ENCODE data around the gene TRIM7.
"Not testable (repeated sequence)": the region's sequence is repeated elsewhere in the genome, so short reads cannot be mapped to it uniquely, and the experiment has no call there.

TRIM7 gene

DNA sequence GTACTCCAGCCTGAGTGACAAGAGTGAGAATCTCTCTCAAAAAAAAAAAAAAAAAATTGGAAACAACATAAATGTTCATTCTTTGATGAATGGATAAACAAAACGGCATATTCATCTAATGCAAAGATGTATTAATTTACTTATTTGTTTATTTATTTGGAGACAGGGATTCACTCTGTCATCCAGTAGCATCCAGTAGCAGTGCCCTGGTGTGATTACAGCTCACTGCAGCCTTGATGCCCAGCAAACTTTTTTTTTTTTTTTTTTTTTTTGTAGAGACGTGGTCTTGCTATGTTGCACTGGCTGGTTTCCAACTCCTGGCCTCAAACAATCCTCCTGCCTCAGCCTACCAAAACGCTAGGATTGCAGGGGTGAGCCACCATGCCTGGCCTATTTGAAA lies 33.2 kb downstream of the TRIM7 start:
- no peak for DNase-seq (ENCODE audit: low spot score)

DNA sequence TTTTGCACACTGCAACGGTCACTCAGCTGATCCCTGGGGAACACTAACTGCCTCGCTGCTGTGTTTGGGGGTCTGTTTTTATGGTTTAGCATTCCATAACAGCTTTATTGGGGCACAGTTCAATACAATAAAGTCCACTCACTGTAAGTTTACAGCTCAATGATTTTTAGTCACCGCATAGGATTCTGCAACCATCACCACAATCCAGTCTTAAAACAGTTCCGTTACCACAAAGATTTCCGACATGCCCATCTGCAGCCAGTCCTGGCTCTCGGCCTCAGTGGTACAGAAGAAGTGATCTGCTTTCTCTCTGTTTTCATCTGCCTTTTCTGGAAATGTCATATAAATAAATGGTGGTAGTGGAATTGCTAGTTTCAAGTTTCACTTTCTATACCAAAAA lies 34.0 kb downstream of the TRIM7 start:
- no peak for DNase-seq (ENCODE audit: low spot score)

DNA sequence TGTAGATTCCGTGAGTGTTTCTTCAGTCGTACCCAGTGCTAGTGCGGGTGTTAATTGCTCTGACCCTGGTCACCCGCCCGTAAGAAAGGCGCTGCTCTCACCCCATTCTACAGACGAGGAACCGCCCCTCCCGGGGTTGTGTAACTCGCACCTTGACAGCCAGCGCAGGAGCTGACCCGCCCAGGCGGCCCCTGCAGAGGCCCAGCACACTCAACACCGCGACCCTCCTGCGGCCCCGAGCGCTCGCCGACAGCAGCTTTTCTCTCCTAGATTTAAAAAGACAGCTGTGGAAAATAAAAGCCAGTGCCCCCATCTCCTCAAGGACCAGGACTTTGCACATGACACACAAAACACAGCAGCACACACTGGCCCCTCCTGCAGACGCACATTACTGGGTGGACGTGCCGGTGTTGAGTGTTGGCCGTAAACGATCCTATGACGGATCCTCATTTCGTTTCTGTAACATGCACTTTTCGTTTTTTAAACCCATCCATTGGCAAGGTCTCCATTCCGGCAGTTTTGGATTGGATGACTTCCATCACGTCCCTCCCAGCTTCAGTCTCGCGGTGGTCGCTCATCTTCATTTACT lies 34.7 kb downstream of the TRIM7 start:
- no peak for DNase-seq (ENCODE audit: low spot score)

DNA sequence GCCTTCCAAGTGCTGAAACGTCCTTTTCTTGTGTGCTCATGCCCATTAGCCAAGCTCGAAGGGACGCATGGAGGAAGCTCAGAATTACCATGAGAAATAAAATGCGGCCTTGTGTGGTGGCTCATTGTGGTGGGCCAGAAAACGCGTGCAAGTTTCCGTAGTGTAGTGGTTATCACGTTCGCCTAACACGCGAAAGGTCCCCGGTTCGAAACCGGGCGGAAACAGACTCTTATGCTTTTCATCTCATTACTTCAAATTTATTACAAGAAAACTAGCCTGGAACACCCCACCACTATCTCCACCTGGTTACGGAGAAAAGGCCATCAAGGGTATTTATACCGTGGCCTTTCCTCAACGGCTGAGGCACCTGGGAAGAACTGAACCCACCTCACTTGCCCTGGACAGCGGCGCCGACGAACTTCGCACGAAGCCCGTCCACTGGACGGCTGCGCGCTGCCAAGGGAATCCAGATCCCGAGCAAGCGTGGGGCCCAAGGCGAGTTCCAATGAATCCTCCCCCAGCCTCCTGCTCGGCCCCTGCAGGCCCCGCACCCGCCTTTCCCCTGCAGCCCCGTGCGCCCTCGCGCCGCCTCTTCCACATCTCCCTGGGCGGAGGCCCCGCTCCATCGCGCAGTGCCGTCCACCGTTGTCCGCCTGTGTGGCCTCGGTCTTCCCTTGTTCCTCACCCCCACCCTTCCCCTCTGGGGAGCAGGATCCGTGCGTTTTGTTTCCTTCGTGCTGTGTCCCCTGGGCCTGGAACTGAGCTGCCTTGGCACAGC lies 35.3 kb downstream of the TRIM7 start:
- not testable (repeated sequence) for DNase-seq (ENCODE audit: low spot score)

DNA sequence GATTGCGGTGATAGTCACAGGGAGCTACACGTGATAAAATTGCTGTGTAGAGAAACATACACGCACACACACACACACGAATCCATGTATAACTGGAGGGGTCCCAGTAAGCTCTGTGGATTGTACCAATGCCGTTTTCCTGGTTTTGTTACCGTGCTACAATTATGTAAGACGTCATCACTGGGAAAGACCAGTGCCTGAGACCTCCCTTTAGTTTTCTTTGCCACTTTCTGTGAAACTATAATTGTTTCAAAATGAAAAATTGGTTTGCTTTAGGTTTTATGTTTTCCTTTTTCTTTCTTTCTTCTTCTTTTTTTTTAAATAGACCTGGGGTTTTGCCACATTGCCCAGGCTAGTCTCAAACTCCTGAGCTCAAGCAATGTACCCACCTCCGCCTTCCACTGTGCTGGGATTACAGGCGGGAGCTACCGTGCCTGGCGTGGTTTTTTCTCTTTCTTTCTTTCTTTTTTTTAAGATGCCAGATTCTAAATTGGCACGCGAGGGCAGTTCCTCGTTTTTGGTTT lies 36.3 kb downstream of the TRIM7 start:
- no peak for DNase-seq (ENCODE audit: low spot score)

DNA sequence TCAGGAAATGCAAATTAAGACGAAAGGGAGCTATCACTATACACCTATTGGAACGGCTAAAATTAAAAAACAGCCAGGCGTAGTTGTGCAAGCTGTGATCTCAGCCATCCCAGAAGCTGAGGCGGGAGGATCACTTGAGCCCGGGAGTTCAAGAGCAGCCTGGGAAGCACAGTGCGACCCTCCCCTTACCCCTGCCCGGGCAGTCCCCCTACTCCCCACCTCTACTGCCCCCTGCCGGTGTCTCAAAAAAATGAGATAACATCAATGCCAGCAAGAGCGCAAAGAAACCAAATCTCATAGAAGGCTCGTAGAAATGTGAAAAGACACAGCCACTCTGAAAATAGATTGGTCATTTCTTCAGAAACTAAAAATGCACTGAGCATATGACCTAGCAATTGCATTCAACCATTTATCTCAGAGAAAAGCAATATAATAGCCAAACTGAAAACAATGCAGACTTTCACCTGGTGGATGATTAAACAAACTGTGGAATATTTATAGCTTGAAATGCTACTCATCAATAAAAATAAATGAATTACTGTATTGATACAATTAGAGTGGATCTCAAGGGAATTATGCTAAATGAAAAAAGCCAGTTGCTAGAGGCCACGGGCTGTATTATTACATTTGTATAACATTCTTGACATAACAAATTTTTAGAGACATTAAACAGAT lies 37.0 kb downstream of the TRIM7 start:
- peak; percentile 71 for DNase-seq (ENCODE audit: low spot score)

DNA sequence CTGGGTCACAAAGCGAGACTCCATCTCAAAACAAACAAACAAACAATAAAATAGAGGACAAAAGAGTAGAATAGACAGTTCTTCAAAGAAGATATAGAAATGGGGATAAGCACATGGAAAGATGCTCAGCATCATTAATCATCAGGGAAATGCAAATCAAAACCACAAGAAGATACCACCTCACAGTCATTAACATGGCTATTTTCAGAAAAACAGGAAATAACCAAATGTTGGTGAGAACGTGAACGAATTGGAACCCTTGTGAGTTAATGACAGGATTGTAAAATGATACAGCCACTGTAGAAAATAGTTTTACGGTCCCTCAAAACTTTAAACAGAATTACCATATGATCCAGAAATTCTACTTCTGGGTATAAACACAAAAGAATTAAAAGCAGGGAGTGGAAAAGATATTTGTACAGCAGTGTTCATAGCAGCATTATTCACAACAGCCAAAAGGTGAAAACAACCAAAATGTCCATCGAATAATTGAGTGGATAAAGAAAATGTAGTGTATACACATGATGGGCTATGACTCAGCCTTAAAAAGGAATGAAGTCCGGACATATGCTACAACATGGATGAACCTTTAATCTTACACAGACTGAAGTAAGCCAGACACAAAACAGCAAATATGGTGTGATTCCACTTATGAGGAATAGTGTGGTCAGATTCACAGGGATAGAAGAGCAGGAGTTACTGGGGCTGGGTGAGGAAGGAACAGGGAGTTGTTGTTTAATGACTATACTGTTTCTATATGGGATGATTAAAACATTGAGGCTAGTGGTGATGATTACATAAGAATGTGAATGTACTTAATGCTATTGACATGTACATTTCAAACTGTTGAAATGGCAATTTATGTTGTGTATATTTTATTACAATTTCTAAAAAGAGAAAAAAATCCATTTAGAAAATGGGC lies 37.9 kb downstream of the TRIM7 start:
- no peak for DNase-seq (ENCODE audit: low spot score)

DNA sequence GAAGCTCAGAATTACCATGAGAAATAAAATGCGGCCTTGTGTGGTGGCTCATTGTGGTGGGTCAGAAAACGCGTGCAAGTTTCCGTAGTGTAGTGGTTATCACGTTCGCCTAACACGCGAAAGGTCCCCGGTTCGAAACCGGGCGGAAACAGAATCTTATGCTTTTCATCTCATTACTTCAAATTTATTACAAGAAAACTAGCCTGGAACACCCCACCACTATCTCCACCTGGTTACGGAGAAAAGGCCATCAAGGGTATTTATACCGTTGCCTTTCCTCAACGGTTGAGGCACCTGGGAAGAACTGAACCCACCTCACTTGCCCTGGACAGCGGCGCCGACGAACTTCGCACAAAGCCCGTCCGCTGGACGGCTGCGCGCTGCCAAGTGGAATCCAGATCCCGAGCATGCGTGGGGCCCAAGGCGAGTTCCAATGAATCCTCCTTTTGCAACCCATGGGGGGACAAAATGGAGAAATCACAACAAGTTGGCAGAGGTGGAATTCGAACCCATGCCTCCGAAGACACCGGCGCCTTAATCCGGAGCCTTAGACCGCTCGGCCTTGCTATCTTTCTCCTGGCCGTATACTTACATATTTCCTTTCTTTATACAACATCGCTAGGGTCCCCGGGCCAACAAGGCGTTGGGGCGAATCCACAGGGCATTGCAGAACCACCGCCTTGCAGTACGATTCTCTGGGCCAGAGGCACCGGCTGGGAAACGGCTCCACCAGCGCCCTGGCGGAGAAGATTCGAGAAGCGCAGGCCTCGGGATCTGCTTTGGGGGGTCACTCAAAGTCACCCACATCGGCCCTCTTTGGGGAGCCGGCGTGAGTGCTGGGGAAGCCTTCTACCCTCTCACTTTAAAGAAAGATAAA lies 40.7 kb downstream of the TRIM7 start:
- DNase-seq (ENCODE audit: low spot score), result no peak

DNA sequence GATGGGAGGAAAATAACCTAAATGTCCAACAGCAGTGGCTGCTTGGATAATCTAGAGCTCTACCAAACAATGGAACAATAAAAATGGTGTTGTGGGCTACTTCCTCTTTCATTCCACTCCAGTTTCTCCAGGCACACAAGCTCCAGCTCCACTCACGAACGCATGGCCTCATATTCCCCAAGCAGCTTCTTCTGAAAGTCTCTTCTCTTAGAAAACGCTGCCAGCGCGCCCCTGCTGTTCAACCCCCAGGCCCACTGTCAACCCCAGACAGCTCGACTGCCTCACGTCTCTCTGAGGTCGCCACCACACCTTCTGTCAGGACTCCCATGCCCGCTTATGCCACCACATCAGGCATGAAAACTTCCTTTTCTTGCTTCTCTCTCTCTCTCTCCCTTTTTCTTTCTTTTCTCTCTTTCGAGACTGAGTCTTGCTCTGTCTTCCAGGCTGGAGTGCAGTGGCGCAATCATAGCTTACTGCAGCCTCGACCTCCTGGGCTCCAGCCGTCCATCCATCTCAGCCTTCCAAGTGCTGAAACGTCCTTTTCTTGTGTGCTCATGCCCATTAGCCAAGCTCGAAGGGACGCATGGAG lies 41.4 kb downstream of the TRIM7 start:
- no peak for DNase-seq (ENCODE audit: low spot score)

DNA sequence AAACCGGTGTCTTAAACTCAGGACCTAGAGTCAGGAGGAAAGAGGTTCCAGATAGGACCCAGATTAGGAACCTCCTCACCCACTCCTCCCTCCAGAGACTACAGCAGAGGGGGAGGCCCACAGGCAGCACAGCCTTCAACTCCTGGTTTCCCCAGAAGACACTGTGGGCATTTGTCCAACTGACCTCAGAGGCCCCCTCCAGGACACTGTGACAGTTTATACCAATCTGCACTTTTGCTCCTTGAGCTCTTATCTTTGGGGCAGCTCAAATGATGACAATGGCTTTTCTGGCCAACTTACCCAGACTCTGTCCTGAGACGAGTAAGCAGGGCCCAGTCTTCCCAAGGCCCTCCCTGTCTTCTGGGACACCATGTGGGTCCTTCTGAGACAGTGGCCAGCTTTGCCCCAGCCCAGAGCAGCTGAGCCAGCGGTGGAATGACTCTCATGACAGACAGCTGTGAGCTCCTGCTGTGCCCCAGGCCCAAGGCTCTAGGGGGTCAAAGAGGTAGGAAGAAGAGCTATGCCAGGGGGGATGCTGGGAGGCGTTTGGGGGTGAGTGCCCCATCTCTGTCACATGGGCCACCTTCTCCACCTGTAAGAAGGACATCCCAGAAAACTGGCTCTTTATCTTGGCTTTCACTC lies 43.3 kb downstream of the TRIM7 start:
- DNase-seq (ENCODE audit: low spot score), result no peak

DNA sequence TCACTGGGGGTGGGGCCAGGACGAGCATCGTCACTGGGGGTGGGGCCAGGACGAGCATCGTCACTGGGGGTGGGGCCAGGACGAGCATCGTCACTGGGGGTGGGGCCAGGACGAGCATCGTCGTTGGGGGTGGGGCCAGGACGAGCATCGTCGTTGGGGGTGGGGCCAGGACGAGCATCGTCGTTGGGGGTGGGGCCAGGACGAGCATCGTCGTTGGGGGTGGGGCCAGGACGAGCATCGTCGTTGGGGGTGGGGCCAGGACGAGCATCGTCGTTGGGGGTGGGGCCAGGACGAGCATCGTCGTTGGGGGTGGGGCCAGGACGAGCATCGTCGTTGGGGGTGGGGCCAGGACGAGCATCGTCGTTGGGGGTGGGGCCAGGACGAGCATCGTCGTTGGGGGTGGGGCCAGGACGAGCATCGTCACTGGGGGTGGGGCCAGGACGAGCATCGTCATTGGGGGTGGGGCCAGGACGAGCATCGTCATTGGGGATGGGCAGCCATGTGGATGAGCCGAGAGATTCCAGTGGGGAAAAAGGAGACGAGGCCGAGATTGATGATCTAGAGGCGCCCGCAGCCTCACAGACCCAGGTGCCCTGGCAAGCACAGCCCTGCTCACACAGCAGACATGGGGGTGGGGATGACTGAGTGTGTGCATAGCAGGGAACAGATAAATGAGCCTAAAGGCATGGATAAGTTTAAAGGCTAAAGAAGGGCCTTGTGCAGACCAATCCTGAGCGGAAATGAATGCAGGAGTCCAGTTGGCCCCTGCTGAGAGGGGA lies 44.1 kb downstream of the TRIM7 start:
- peak; percentile 58 for DNase-seq (ENCODE audit: low spot score)

DNA sequence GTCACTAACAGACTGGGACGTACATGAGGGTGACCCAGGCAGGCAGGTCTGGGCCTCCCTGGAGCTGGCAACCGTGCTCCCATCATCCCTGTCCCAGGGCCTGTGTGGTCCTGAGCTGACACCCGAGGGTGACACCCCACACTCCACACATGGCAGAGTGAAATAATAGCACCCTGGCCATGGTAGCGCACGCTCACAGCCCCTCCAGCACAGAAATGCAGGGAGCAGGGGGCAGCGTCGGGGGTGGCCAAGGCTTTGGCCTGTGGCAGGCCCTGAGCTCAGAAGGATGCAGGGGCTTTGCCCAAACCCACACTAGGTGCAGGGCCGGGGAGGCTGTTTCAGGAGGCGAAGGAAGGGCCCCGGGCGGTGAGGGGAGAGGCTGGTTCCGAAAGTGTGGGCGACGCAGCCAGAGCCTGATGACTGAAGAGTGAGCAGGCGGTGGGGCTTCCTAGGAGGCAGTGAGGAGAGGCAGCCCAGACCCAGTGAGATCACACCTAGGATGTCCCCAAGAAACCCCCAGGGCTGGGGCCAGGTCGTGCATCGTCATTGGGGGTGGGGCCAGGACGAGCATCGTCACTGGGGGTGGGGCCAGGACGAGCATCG lies 44.7 kb downstream of the TRIM7 start:
- peak; percentile 59 for DNase-seq (ENCODE audit: low spot score)

DNA sequence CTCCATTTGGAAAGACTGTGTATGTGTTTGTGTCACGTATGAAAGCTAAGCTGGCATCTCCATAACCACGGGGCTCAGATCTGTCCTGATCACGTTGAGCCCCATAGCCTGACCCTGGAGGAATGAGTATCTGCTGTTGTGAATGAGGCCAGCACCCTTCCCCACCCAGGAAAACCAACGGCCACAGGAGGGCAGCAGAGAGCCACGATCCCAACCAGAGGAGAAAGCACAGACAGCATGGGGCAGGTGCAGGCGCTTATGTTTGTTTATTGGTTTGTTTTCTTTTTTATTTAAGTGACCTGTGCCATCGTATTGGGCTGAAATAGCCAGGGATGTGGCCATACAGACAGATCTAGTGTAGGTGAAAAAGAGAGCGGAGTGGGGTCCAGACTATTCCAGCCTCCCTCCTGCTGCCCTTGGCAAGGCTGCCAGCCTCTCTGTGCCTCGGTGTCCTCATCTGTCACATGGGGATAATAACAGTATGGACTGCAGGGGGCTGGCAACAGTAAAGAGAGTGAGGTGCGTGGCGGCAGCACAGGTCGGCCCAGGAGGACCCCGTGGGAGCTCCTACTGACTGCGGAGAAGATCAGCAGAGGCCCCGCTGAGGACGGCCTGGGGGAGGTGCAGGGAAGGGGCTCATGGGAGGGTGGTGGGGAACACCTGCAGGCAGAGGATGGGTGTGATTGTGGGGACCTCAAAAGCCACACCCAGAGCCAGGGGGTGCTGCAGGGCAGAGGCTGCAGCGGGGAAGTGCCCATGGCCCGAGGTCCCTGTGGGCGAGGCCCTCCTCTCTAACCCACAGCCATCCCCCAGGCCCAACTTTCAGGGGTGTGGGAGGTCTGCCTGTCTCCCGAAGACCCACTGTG lies 45.5 kb downstream of the TRIM7 start:
- peak; percentile 88 for DNase-seq (ENCODE audit: low spot score)

DNA sequence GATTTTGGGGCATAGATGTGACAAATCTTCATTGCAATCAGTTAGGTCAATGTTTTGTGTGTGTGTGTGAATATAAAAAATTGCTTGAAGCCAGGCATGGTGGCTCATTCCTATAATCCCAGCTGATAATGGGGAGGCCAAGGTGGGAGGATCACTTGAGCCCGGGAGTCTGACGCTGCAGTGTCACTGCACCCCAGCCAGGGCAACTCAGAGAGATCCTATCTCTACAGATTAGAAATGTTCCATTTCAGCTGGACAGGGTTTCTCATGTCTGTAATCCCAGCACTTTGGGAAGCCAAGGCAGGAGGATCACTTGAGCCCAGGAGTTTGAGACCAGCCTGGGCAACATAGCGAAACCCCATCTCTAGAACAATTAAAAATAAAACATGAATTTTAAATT lies 46.1 kb downstream of the TRIM7 start:
- DNase-seq (ENCODE audit: low spot score), result no peak

DNA sequence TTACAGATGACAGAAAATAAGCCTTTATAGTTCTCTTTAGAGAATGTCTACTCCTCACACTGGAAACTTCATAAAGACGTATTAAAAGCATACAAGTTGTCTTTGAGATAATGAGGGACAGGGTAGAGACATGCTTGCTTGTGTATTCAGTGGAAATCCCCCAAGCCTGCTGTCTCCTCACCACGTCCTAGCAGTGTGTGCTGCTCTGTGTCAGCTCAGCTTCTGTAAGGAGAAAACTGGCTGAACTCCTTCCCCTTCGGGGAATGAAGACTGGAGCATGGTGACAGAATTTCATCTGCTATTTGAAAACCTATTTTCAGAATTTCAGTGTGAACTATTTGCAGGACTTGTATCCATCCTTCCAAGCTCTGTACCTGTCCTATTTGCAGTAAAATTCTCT lies 48.2 kb downstream of the TRIM7 start:
- no peak for DNase-seq (ENCODE audit: low spot score)

DNA sequence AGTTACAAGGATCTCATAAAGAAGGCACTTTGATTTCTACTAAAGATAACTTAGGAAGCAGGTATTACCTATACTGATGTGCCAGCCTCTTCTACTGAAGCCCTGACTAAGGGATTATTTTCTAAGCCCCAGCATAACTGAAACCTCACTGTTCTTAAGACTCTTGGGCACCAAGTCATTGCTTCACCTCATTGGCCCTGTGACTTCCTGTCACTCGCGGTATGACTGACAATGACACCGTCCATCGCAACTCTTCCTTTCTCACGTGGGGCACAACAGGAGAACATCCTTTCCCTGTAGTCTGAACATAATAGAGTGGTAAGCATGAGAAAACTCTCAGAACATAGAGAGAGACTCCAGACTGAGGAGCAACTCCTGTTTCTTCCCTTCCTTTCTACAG lies 51.2 kb downstream of the TRIM7 start:
- DNase-seq (ENCODE audit: low spot score), result no peak

DNA sequence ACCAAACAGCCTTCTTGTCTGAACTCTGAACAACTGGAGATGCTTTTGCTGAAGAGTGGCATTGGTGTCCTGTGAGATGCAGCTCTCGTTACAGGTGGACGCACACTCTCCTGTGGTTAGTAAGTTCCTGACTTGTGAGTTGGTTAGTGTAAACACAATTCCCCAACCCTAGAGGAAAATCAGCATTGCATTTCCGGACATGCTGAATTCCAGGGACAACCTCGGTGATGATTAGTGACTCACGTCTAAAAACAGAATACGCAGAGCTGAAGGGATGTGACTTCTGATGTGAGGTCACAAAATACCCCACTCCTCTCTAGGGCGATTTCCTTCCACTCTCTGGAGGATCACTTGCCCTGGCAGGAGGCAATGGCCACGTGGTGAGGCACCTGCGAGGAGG lies 52.6 kb downstream of the TRIM7 start:
- DNase-seq (ENCODE audit: low spot score), result no peak

DNA sequence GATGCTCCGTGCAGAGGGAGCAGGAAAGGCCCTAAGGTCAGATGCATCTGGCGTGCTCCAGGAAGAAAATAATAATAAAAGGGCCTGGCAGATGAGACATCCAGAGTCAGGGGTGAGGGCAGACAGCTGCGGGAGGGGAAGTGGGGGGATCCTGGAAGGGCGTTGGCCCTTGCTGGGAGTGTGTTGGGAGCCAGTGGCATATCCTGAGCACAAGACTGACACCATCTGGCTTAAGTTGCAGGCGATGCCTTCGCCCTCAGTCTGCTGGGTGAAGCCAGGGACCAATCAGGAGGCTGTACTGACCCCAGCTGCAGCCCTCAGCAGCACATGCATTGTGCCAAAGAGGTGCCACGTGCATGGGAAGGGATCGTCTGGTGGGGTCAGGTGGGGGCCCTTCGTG lies 53.9 kb downstream of the TRIM7 start:
- peak; percentile 55 for DNase-seq (ENCODE audit: low spot score)
